ENCODE results near the gene CEP135.

DNA sequence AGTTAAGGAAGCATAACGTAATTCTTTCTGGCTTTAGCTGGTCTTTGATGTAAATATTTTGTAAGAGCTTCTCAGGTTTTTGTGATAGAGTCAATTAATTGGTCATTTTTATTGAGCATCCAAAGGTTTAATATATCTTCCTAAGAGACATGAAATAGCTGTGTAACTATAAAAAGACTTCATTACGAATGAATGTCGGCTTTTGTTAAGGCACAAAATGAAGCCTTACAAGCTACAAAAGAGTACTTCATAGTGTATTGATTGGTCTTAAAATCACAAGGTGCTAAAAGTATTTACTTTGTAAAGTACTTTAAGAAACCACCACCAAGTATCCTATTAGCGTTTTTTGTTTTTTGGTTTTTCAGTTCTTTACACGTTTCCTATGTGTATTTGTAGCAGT is 104.2 kb downstream of the CEP135 start:
- TF ChIP-seq, protein P1, sequence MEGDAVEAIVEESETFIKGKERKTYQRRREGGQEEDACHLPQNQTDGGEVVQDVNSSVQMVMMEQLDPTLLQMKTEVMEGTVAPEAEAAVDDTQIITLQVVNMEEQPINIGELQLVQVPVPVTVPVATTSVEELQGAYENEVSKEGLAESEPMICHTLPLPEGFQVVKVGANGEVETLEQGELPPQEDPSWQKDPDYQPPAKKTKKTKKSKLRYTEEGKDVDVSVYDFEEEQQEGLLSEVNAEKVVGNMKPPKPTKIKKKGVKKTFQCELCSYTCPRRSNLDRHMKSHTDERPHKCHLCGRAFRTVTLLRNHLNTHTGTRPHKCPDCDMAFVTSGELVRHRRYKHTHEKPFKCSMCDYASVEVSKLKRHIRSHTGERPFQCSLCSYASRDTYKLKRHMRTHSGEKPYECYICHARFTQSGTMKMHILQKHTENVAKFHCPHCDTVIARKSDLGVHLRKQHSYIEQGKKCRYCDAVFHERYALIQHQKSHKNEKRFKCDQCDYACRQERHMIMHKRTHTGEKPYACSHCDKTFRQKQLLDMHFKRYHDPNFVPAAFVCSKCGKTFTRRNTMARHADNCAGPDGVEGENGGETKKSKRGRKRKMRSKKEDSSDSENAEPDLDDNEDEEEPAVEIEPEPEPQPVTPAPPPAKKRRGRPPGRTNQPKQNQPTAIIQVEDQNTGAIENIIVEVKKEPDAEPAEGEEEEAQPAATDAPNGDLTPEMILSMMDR (optimal IDR thresholded peaks at IDR 0.05 in 1 of 3, IDR thresholded peaks at IDR 0.05 in 1 of 3, conservative IDR thresholded peaks at IDR 0.05 in 1 of 3; ENCODE audit: extremely low read depth in 1 of 3, insufficient read depth in 2 of 3, low read length in 3 of 3), result no peak
- no peak for TF ChIP-seq EZH2 (IDR thresholded peaks at IDR 0.05; ENCODE audit: low read length)

Data from keratinocyte (primary cell).